ENCODE results near the gene PARVB. TPM values are rescaled to one million over a fixed set of nuclear protein-coding genes. Genes with fewer than 3 reads are reported as not detected.
A peak's percentile ranks its signal among the peaks of the same experiment; 100 is the strongest.

The PARVB gene
- total RNA-seq, 2 donors from 2014 or later, result 7.3 to 9.2 TPM

GRCh38 chr22:44180706-44181032, 156.6 kb downstream of the PARVB start, which contains the start of gene PARVG:
Gene PARVG (plus strand): TSS chr22:44180925. CDS start chr22:44183330, 2,405 bp downstream.
- Histone ChIP-seq H3K36me3 (replicated peaks in 1 of 2; ENCODE audit: insufficient read depth in 1 of 2, low read depth in 2 of 2) (no peaks in the 10 kb centered on the region), H3K9me3 (no peaks in the 10 kb centered on the region), H3K27ac (peak within 1 kb of the TSS in 2 of 4 donors; percentile 12 to 68), H3K4me3 (no peak within 1 kb of the TSS), H3K4me1 (no peaks in the 10 kb centered on the region), H3K27me3 (peaks cover 0 to 7% of the 10 kb centered on the region in 2 donors)
- ATAC-seq (no peak), DNase-seq (no peak)
- intact Hi-C loops (cut with DNase I), result no loop called here
- no peak for TF ChIP-seq CTCF (IDR thresholded peaks at IDR 0.05)
- TF ChIP-seq POLR2A (IDR thresholded peaks at IDR 0.05), result no peak
- 29 to 48% methylated on average over 5 of the region's 5 CpGs for WGBS, 2 donors

DNA sequence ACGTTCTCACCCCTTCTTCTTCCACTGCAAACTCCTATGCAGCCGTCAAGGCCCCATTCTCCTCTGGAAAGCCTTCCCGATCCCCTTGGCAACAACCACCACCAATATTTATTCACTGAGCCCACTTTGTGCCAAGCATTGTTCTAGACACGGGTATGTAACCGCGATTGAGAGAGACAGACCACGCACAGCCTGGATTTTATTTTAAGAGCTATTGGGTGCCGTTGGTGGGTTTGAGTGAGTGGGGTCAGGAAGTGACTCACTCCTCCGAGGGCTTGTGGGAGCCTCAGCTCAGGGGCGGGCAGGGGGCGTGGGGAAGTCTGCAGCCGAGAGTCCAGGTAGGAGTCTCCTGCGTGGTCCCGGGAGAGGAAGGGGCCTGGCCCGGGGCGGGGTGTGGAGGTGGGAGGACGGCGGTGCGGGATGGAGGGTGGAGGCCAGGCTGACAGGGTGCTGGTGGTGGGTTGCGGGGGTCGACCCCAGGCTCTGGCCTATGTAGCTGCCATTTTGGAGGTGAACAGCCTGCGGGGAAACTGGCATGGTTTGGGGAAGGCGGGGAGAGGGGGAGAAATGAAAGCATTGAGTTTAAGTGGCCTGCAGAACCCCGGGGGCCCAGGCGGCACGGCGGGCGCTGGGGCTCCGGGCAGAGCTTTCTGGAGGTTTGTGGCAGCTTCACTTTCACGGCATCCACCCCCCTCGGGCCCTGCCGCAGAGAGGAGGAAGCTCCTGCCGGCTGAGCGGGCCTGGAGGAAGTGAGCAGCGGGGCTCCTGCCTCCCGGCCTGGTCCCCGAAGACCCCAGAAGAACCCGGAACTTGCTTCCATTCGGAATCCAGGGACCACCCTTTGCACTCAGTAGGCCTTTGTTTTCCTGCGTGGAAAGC, 157.2 kb downstream of the PARVB start:
- Histone ChIP-seq H3K27ac (peak overlapping the region in 2 of 4 donors; percentile 12 to 68), H3K36me3 (replicated peaks in 1 of 2; ENCODE audit: insufficient read depth in 1 of 2, low read depth in 2 of 2) (no peaks in the 10 kb centered on the region), H3K27me3 (peaks cover 0 to 7% of the 10 kb centered on the region in 2 donors), H3K4me3 (no peak overlapping the region), H3K4me1 (no peaks in the 10 kb centered on the region), H3K9me3 (no peaks in the 10 kb centered on the region)
- DNase-seq, result peak in 1 of 4 donors; percentile 40
- intact Hi-C loops (cut with DNase I), result no loop called here
- WGBS, 2 donors, result 50 to 59% methylated on average over 28 to 40 of the region's 40 CpGs
- TF ChIP-seq CTCF (IDR thresholded peaks at IDR 0.05) (no peak), POLR2A (IDR thresholded peaks at IDR 0.05) (peak in 1 of 3 donors; percentile 19)
- ATAC-seq, result no peak

- Histone ChIP-seq H3K36me3 (replicated peaks in 1 of 2; ENCODE audit: insufficient read depth in 1 of 2, low read depth in 2 of 2) (no peaks in the 10 kb centered on the region), H3K4me3 (no peak overlapping the region), H3K27ac (peak overlapping the region in 2 of 4 donors; percentile 12 to 68), H3K27me3 (peaks cover 0 to 7% of the 10 kb centered on the region in 2 donors), H3K4me1 (no peaks in the 10 kb centered on the region), H3K9me3 (no peaks in the 10 kb centered on the region)
- 49 to 64% methylated on average over 12 to 17 of the region's 17 CpGs for WGBS, 2 donors
- intact Hi-C loops (cut with DNase I), result no loop called here
- ATAC-seq (no peak), DNase-seq (no peak)
- TF ChIP-seq POLR2A (IDR thresholded peaks at IDR 0.05) (no peak), CTCF (IDR thresholded peaks at IDR 0.05) (no peak)
Measured at GRCh38 chr22:44181912-44182587, 157.9 kb downstream of the PARVB start.

DNA sequence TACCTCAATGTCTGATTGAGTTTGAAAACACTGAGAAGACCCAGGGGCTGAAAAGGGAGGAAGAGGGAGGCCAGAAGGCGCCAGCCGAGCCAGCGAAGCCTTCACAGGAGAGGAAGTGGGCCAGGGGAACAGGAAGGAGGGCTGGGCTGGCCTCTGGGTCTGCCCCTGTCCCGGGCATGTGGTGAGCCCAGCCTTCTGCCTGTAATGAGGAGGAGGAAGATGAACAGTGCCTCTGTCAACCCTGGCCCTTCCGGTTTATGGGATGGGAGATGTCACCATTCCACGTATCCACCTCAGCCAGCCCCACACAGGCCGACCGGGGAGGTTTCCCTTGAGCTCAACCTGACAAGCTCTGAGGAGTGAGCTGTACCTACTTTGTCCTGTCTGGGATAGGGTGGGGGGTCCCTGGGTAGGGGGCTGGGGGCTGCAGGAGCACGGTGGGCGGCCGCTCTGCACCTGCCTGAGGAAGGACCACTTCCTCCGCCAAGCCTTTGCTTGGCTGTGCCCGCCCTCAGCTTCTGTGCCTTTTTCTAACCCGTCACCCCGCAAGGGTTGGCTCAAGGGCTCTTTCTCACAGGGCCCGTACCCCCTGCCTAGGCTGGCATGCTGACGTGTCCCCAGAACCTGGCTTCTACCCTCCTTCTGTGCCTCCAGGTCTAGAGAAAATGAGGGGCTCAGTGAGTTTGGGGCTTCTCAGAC, 158.6 kb downstream of the PARVB start:
- no peak for TF ChIP-seq CTCF (IDR thresholded peaks at IDR 0.05)
- peak in 1 of 3 donors; percentile 56 for TF ChIP-seq POLR2A (IDR thresholded peaks at IDR 0.05)
- peaks cover 0 to 7% of the 10 kb centered on the region in 2 donors for H3K27me3 ChIP-seq
- no peaks in the 10 kb centered on the region for H3K9me3 ChIP-seq
- H3K4me1 ChIP-seq, result no peaks in the 10 kb centered on the region
- intact Hi-C loops (cut with DNase I), result no loop called here
- H3K4me3 ChIP-seq, result no peak overlapping the region
- WGBS, 2 donors, result 56 to 59% methylated on average over 9 to 16 of the region's 17 CpGs
- H3K27ac ChIP-seq, result peak overlapping the region in 2 of 4 donors; percentile 12 to 68
- peak in 2 of 4 donors; percentile 24 to 69 for DNase-seq
- no peaks in the 10 kb centered on the region for H3K36me3 ChIP-seq (replicated peaks in 1 of 2; ENCODE audit: insufficient read depth in 1 of 2, low read depth in 2 of 2)
- ATAC-seq, result no peak

Data from body of pancreas (tissue), 4 donors.